Testis (tissue), 2 donors: ENCODE results near the gene PLPPR2.

ENCODE experiments used
- CTCF ChIP-seq, 3 experiments: fragments of 450-650 bp in 2 of 3; fragments of 200-600 bp in 1 of 3; sonication (generic) in 1 of 3; IDR thresholded peaks; one replicate each; pipeline ENCODE4 v1.5.1; 2016 to 2019; ENCODE audit warnings: antibody characterized with exemption in 3 of 3, mild to moderate bottlenecking in 2 of 3, moderate library complexity in 1 of 3
- POLR2A ChIP-seq: fragments of 450-650 bp; IDR thresholded peaks from one replicate; pipeline ENCODE4 v1.6.1; 2017; ENCODE audit warnings: antibody characterized with exemption, mild to moderate bottlenecking, moderate library complexity

- TF ChIP-seq CTCF (IDR thresholded peaks at IDR 0.05) (no peak), POLR2A (no peak)
Observed at GRCh38 chr19:11401808-11402543, 46.7 kb downstream of the PLPPR2 start.
